Liver (tissue), 9 donors: ENCODE data around the gene PDZRN4. TPM values are rescaled to one million over a fixed set of nuclear protein-coding genes. Genes with fewer than 3 reads are reported as not detected.

Experiments
- DNase-seq: peaks from one replicate; pipeline ENCODE4 v3.0.0-alpha.2; 2017; ENCODE audit warnings: low spot score
- H3K27ac ChIP-seq, 2 donors: one replicate each; pipeline ENCODE4 v1.7.0; 2013; ENCODE audit warnings: inconsistent platforms in 2 of 2, low read length in 2 of 2, control low read depth in 1 of 2, low read depth in 1 of 2, mild to moderate bottlenecking in 1 of 2
- H3K27me3 ChIP-seq, 4 donors: one replicate each; pipeline versions ENCODE4 v1.6.1 to v1.7.0; 2013; ENCODE audit warnings: low read length in 3 of 4, inconsistent platforms in 1 of 4, mild to moderate bottlenecking in 1 of 4, moderate library complexity in 1 of 4; ENCODE audit not compliant: control insufficient read depth in 4 of 4, insufficient read depth in 4 of 4
- H3K36me3 ChIP-seq, 4 donors: one replicate each; pipeline versions ENCODE4 v1.6.1 to v1.7.0; 2013; ENCODE audit warnings: low read length in 3 of 4, mild to moderate bottlenecking in 3 of 4, low read depth in 1 of 4, moderate library complexity in 1 of 4; ENCODE audit not compliant: control insufficient read depth in 4 of 4, insufficient read depth in 3 of 4
- H3K4me1 ChIP-seq, 4 donors: one replicate each; pipeline versions ENCODE4 v1.6.1 to v1.7.0; 2013; ENCODE audit warnings: low read length in 3 of 4, mild to moderate bottlenecking in 3 of 4, moderate library complexity in 1 of 4; ENCODE audit not compliant: control insufficient read depth in 4 of 4, insufficient read depth in 4 of 4
- H3K4me3 ChIP-seq, 3 donors: one replicate each; pipeline versions ENCODE4 v1.6.1 to v1.7.0; 2013; ENCODE audit warnings: low read length in 3 of 3, control low read depth in 1 of 3, low read depth in 1 of 3, mild to moderate bottlenecking in 1 of 3
- H3K9ac ChIP-seq, 2 donors: one replicate each; pipeline ENCODE4 v1.7.0; 2013; ENCODE audit warnings: low read length in 2 of 2, mild to moderate bottlenecking in 2 of 2, moderate library complexity in 2 of 2, control low read depth in 1 of 2, low read depth in 1 of 2
- H3K9me3 ChIP-seq, 4 donors: one replicate each; pipeline versions ENCODE4 v1.6.1 to v1.7.0; 2013; ENCODE audit warnings: low read length in 3 of 4; ENCODE audit not compliant: control insufficient read depth in 4 of 4
- EGR1 ChIP-seq, 2 donors: IDR thresholded peaks; 2 replicates each; pipeline ENCODE4 v1.6.1; 2016 to 2018; ENCODE audit warnings: antibody characterized with exemption in 2 of 2, low read depth in 2 of 2
- FOXA1 ChIP-seq: IDR thresholded peaks from 2 replicates; pipeline ENCODE4 v1.6.1; 2016; ENCODE audit warnings: antibody characterized with exemption
- FOXA2 ChIP-seq: IDR thresholded peaks from 2 replicates; pipeline ENCODE4 v1.6.1; 2016; ENCODE audit warnings: antibody characterized with exemption
- GABPA ChIP-seq, 2 donors: IDR thresholded peaks in 1 of 2; conservative IDR thresholded peaks in 1 of 2; 2 replicates each; pipeline ENCODE4 v1.6.1; 2016; ENCODE audit warnings: antibody characterized with exemption in 2 of 2, mild to moderate bottlenecking in 1 of 2, moderate library complexity in 1 of 2
- HNF4A ChIP-seq, 2 donors: conservative IDR thresholded peaks; 2 replicates each; pipeline ENCODE4 v1.6.1; 2016; ENCODE audit warnings: antibody characterized with exemption in 2 of 2, mild to moderate bottlenecking in 2 of 2
- HNF4G ChIP-seq: IDR thresholded peaks from 2 replicates; pipeline ENCODE4 v1.6.1; 2016; ENCODE audit warnings: antibody characterized with exemption
- JUND ChIP-seq, 2 donors: IDR thresholded peaks; 2 replicates each; pipeline ENCODE4 v1.6.1; 2016; ENCODE audit warnings: antibody characterized with exemption in 2 of 2
- RAD21 ChIP-seq, 2 donors: IDR thresholded peaks; 2 replicates each; pipeline ENCODE4 v1.6.1; 2016; ENCODE audit warnings: antibody characterized with exemption in 2 of 2, mild to moderate bottlenecking in 2 of 2
- RXRA ChIP-seq, 2 donors: IDR thresholded peaks; 2 replicates each; pipeline ENCODE4 v1.6.1; 2017 to 2018; ENCODE audit warnings: antibody characterized with exemption in 2 of 2, mild to moderate bottlenecking in 1 of 2
- SP1 ChIP-seq: IDR thresholded peaks from 2 replicates; pipeline ENCODE4 v1.6.1; 2018; ENCODE audit warnings: antibody characterized with exemption, mild to moderate bottlenecking
- TAF1 ChIP-seq: conservative IDR thresholded peaks from 2 replicates; pipeline ENCODE4 v1.6.1; 2016; ENCODE audit warnings: antibody characterized with exemption, mild to moderate bottlenecking
- YY1 ChIP-seq: IDR thresholded peaks from 2 replicates; pipeline ENCODE4 v1.6.1; 2016; ENCODE audit warnings: antibody characterized with exemption, mild to moderate bottlenecking
- WGBS: extraction: QIAGEN DNeasy Blood & Tissue Kit; methylation state at CpG from one replicate; pipeline ENCODE4 v1.1.7; 2013; 5-methylcytosine and 5-hydroxymethylcytosine counted together
- polyA plus RNA-seq, 2 donors: library from polyadenylated mRNA; stranded (reverse) in 1 of 2; unstranded in 1 of 2; fragments of 200-250 nt in 1 of 2; fragments of >200 nt in 1 of 2; fragmentation: Nextera tagmentation in 1 of 2; extraction: Ambion mirVana in 1 of 2; gene quantifications; one replicate each; pipeline versions ENCODE4 v1.2.1 to v1.2.3, GENCODE V29; 2013 to 2015
- total RNA-seq, 2 donors: library from RNA; depleted of rRNA; stranded (reverse); fragments of >200 nt; gene quantifications; one replicate each; pipeline ENCODE4 v1.2.3, GENCODE V29; 2014
- TF ChIP-seq, protein P1 (sequence below): IDR thresholded peaks from 2 replicates; pipeline ENCODE4 v1.6.1; 2016; ENCODE audit warnings: antibody characterized with exemption
- TF ChIP-seq, protein P2 (sequence below): IDR thresholded peaks from 2 replicates; pipeline ENCODE4 v1.6.1; 2016; ENCODE audit warnings: antibody characterized with exemption, mild to moderate bottlenecking
- TF ChIP-seq, protein P3 (sequence below): IDR thresholded peaks from 2 replicates; pipeline ENCODE4 v1.6.1; 2016; ENCODE audit warnings: antibody characterized with exemption
- TF ChIP-seq, protein P4 (sequence below): fragments of 150-350 bp; IDR thresholded peaks from 2 replicates; pipeline ENCODE4 v1.5.1; 2017; ENCODE audit warnings: improper control_type of control experiment, low read depth, low read length; ENCODE audit not compliant: missing input control
- TF ChIP-seq, protein P5 (sequence below): IDR thresholded peaks from 2 replicates; pipeline ENCODE4 v1.6.1; 2016; ENCODE audit warnings: antibody characterized with exemption
- donor health status: healthy.
- donor health status: healthy.
- donor health status: healthy.
- donor health status: healthy.
- donor health status: healthy.

Gene PDZRN4
- total and polyA plus RNA-seq, 4 donors = 0.11 to 1.1 (median 0.24) TPM

DNA sequence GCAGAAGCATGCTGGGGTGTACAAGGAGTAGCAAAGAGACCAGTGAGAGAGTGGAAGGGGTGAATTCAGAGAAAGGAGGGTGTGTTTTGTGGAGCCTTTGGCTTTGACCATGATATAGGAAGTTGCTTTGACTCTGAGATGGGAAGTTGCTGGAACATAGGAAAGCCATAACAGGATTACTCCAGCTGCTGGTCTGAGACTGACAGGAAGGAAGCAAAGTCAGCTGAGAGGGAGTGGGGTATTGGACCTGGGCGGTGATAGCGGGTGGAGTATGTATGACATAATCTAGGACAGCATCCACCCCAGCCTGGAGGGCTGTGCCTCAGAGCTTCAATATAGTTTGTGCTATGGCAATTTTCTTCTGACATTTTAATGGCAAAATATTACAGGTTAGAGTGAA lies 324.4 kb downstream of the PDZRN4 start:
- no peak for DNase-seq
- Histone ChIP-seq H3K9ac (no peak overlapping the region), H3K9me3 (no peaks in the 10 kb centered on the region), H3K27me3 (peaks cover 0 to 2% (median 0%) of the 10 kb centered on the region in 4 donors), H3K27ac (no peak overlapping the region), H3K4me3 (no peak overlapping the region), H3K36me3 (no peaks in the 10 kb centered on the region), H3K4me1 (no peaks in the 10 kb centered on the region)
- TF ChIP-seq JUND (IDR thresholded peaks at IDR 0.05) = no peak
- TF ChIP-seq FOXA2 = no peak
- TF ChIP-seq FOXA1 = no peak
- TF ChIP-seq, protein P1, sequence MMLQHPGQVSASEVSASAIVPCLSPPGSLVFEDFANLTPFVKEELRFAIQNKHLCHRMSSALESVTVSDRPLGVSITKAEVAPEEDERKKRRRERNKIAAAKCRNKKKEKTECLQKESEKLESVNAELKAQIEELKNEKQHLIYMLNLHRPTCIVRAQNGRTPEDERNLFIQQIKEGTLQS = no peak
- no peak for TF ChIP-seq HNF4A (conservative IDR thresholded peaks at IDR 0.05)
- TF ChIP-seq YY1 = no peak
- TF ChIP-seq TAF1 = no peak
- no peak for TF ChIP-seq RXRA (IDR thresholded peaks at IDR 0.05)
- TF ChIP-seq, protein P2, sequence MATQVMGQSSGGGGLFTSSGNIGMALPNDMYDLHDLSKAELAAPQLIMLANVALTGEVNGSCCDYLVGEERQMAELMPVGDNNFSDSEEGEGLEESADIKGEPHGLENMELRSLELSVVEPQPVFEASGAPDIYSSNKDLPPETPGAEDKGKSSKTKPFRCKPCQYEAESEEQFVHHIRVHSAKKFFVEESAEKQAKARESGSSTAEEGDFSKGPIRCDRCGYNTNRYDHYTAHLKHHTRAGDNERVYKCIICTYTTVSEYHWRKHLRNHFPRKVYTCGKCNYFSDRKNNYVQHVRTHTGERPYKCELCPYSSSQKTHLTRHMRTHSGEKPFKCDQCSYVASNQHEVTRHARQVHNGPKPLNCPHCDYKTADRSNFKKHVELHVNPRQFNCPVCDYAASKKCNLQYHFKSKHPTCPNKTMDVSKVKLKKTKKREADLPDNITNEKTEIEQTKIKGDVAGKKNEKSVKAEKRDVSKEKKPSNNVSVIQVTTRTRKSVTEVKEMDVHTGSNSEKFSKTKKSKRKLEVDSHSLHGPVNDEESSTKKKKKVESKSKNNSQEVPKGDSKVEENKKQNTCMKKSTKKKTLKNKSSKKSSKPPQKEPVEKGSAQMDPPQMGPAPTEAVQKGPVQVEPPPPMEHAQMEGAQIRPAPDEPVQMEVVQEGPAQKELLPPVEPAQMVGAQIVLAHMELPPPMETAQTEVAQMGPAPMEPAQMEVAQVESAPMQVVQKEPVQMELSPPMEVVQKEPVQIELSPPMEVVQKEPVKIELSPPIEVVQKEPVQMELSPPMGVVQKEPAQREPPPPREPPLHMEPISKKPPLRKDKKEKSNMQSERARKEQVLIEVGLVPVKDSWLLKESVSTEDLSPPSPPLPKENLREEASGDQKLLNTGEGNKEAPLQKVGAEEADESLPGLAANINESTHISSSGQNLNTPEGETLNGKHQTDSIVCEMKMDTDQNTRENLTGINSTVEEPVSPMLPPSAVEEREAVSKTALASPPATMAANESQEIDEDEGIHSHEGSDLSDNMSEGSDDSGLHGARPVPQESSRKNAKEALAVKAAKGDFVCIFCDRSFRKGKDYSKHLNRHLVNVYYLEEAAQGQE = no peak
- 70% methylated on average over 2 of the region's 2 CpGs for whole genome bisulfite sequencing

DNA sequence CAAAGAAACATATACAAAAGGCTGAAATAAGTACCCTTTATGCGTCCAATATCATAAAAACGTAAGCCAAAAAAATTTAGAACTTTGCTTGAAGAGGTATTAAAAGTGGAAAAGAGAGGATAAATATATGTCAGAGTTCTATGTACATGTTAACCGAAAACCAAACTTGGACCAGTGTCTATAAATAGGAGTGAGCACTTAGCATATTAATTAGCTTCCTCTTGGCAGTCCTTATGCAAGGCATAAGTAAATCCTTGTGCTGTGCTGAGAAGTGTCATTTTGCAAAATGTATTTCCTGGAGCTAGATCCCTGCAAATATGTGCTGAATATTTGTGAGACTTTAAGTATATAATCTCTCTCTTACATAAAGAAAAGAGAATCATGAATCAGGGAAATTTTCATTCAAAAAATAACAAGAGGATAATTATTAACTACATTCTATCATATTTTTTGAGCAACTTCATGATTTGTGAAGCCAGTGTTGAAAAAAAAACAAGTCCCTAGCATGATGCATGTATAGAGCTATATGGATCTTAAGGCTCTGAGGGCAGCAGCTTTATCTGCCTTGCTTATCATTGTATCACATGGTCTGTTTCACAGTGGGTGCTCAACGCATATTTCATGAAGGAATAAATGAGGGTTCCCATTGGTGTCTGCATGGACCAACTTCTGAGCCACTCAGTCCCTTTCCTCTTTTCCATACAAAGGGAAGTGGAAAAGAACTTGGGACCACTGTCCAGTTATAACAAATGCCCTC lies 326.1 kb downstream of the PDZRN4 start:
- 80% methylated on average over 4 of the region's 4 CpGs for WGBS
- no peak overlapping the region for H3K9ac ChIP-seq
- TF ChIP-seq, protein P2 = no peak
- TF ChIP-seq HNF4G = no peak
- TF ChIP-seq FOXA1 = no peak
- TF ChIP-seq, protein P3, sequence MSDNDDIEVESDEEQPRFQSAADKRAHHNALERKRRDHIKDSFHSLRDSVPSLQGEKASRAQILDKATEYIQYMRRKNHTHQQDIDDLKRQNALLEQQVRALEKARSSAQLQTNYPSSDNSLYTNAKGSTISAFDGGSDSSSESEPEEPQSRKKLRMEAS = no peak
- TF ChIP-seq TAF1 = no peak
- TF ChIP-seq, protein P4, sequence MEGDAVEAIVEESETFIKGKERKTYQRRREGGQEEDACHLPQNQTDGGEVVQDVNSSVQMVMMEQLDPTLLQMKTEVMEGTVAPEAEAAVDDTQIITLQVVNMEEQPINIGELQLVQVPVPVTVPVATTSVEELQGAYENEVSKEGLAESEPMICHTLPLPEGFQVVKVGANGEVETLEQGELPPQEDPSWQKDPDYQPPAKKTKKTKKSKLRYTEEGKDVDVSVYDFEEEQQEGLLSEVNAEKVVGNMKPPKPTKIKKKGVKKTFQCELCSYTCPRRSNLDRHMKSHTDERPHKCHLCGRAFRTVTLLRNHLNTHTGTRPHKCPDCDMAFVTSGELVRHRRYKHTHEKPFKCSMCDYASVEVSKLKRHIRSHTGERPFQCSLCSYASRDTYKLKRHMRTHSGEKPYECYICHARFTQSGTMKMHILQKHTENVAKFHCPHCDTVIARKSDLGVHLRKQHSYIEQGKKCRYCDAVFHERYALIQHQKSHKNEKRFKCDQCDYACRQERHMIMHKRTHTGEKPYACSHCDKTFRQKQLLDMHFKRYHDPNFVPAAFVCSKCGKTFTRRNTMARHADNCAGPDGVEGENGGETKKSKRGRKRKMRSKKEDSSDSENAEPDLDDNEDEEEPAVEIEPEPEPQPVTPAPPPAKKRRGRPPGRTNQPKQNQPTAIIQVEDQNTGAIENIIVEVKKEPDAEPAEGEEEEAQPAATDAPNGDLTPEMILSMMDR = no peak
- TF ChIP-seq RAD21 (IDR thresholded peaks at IDR 0.05) = no peak
- TF ChIP-seq RXRA (IDR thresholded peaks at IDR 0.05) = no peak
- no peak for TF ChIP-seq HNF4A (conservative IDR thresholded peaks at IDR 0.05)
- no peak for TF ChIP-seq YY1
- TF ChIP-seq EGR1 (IDR thresholded peaks at IDR 0.05; ENCODE audit: low read depth in 2 of 2) = no peak
- no peak for TF ChIP-seq JUND (IDR thresholded peaks at IDR 0.05)
- TF ChIP-seq GABPA (IDR thresholded peaks at IDR 0.05 in 1 of 2, conservative IDR thresholded peaks at IDR 0.05 in 1 of 2) = no peak
- no peak for TF ChIP-seq FOXA2
- TF ChIP-seq, protein P5, sequence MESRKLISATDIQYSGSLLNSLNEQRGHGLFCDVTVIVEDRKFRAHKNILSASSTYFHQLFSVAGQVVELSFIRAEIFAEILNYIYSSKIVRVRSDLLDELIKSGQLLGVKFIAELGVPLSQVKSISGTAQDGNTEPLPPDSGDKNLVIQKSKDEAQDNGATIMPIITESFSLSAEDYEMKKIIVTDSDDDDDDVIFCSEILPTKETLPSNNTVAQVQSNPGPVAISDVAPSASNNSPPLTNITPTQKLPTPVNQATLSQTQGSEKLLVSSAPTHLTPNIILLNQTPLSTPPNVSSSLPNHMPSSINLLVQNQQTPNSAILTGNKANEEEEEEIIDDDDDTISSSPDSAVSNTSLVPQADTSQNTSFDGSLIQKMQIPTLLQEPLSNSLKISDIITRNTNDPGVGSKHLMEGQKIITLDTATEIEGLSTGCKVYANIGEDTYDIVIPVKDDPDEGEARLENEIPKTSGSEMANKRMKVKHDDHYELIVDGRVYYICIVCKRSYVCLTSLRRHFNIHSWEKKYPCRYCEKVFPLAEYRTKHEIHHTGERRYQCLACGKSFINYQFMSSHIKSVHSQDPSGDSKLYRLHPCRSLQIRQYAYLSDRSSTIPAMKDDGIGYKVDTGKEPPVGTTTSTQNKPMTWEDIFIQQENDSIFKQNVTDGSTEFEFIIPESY = no peak
- no peak for TF ChIP-seq SP1
- TF ChIP-seq, protein P1 = no peak
- no peaks in the 10 kb centered on the region for H3K9me3 ChIP-seq
- no peak for DNase-seq
- no peaks in the 10 kb centered on the region for H3K4me1 ChIP-seq
- no peak overlapping the region for H3K27ac ChIP-seq
- H3K36me3 ChIP-seq = no peaks in the 10 kb centered on the region
- no peak overlapping the region for H3K4me3 ChIP-seq
- peaks cover 0 to 5% (median 0%) of the 10 kb centered on the region in 4 donors for H3K27me3 ChIP-seq
